DMS79 treated with DMSO at 0.1 percent for 48 hours (cell line): ENCODE measurements around the gene SMC1B.
"Not testable (repeated sequence)": the region's sequence is repeated elsewhere in the genome, so short reads cannot be mapped to it uniquely, and the experiment has no call there.

ENCODE experiments used
- DNase-seq: peaks from one replicate; lab custom pipeline; 2025; lab: John Stamatoyannopoulos, UW

The SMC1B gene, protein sequence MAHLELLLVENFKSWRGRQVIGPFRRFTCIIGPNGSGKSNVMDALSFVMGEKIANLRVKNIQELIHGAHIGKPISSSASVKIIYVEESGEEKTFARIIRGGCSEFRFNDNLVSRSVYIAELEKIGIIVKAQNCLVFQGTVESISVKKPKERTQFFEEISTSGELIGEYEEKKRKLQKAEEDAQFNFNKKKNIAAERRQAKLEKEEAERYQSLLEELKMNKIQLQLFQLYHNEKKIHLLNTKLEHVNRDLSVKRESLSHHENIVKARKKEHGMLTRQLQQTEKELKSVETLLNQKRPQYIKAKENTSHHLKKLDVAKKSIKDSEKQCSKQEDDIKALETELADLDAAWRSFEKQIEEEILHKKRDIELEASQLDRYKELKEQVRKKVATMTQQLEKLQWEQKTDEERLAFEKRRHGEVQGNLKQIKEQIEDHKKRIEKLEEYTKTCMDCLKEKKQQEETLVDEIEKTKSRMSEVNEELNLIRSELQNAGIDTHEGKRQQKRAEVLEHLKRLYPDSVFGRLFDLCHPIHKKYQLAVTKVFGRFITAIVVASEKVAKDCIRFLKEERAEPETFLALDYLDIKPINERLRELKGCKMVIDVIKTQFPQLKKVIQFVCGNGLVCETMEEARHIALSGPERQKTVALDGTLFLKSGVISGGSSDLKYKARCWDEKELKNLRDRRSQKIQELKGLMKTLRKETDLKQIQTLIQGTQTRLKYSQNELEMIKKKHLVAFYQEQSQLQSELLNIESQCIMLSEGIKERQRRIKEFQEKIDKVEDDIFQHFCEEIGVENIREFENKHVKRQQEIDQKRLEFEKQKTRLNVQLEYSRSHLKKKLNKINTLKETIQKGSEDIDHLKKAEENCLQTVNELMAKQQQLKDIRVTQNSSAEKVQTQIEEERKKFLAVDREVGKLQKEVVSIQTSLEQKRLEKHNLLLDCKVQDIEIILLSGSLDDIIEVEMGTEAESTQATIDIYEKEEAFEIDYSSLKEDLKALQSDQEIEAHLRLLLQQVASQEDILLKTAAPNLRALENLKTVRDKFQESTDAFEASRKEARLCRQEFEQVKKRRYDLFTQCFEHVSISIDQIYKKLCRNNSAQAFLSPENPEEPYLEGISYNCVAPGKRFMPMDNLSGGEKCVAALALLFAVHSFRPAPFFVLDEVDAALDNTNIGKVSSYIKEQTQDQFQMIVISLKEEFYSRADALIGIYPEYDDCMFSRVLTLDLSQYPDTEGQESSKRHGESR

DNA sequence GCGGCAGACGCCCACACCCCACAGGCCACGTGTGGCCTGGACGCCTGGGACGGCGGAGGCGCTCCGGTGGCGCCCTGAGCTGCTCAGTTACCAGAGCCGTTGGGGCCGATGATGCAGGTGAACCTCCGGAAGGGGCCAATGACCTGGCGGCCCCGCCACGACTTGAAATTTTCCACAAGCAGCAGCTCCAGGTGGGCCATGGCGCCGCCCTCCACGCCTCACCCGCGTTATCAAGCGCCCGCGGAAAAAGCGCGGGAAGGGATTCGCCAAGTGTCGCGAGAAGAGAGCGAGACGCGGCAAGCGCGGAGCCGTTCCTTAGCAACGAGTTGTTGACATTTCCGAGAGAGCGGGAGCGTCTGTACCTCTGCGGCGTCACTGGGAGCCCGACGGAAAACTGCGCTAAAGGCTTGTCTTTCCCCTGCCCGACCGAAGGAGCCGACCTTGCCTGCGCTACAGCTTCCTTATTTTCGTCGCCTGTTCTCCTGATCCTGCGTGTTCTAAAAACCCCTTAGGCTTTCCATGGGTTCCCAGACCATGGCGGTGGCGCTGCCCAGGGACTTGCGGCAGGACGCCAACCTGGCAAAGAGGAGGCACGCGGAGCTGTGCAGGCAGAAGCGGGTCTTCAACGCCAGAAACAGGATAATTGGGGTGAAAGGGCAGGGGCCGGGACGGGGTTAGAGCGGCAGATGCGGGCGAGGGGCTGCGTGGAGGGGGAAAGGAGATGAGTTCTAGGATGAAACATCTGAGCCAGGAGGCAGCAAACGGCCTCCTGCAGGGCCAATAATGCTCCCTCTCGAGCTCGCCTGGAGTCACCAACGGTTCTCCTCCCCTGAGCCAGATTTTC, at the start of gene SMC1B, which contains the start of gene RIBC2:
Gene SMC1B, minus strand, starts transcription at position 232 of the 844 bp plus-strand sequence. Its CDS starts 32 bp downstream, at position 200.
Gene RIBC2, plus strand, starts transcription at position 326 of the 844 bp plus-strand sequence. Its CDS starts 194 bp downstream, at position 520.
- DNase-seq: peak; percentile 58

DNA sequence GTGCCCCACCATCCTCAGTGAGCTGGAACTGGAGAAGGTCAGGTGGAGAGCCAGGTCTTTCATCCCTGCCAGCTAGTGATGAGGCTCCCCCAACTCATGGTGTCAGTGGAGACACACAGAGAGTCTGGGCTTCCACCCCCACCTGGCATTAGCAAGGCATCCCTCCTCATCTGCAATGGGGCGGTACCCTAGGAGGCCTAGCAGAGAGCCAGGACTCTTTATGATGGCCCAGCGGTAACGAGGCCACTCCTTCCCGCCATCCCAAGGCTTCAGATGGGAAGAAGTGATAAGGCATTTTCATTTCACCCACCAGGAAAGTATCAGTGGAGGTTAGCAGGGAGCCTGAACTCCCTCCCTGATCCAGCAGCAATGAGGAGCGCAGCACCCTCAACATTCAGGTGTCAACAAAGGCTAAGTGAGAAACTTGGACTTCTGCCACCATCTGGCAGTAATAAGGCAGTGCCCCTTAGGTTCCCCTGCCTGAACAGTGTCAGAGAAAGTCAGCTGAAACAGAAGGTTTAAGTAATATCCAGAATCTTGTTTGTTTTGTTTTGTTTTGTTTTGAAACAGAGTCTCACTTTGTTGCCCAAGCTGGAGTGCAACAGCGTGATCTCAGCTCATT, 48.7 kb upstream of the SMC1B start:
- peak; percentile 7 for DNase-seq

DNA sequence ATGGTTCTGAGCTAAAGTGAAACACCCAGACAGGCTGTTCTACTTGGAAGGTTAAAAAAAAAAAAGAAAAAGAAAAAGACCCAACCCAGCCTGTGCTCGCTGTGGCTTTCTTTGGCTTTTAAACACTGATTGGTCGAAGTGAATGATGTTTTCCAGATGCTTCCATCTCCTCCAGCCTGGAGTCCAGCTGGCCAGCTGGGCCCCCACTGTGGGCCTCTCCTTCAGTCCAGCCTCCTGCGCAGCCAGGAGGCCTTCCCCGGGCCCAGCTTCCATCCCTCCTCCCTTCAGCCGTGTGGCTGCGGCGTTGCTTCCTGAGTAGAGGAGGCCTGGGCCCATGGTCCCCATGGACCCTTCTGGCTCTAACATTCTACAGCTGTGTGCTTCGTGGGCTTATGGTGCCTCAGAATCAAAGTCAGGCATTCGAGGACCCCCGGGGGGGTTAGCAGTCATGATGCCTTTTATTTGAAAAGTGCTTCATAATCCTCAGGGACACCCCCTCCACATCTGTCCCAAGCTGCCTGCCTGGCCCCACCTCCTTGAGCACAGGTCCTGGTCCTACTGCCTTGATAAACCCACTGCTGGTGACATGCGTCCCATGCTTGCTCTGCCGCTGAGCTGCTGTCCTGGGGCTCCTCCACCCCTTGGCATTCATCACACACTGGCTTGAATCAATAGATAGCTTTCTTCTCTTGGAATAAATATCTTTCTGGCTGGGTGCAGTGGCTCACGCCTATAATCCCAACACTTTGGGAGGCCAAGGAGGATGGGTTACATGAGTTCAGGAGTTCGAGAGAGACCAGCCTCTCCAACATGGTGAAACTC, 47.1 kb upstream of the SMC1B start:
- no peak for DNase-seq

DNA sequence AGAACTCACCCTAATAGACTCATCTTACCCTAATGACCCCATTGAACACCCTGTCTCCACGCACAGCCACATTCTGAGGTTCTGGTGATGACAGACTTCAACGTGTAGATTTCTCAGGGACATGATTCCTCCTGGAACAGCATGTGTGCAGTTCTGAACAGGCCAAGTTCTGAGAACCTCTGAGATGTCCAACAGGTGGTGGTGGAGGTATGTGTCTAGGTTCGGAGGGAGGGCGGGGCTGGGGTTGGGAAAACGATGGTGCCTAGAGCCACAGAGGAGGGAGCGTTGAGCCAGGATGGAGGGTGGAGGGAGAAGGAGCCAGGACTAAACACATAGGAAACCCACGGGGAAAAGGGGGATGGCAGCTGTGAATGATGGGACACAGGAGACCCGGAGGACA, 45.8 kb upstream of the SMC1B start:
- no peak for DNase-seq

DNA sequence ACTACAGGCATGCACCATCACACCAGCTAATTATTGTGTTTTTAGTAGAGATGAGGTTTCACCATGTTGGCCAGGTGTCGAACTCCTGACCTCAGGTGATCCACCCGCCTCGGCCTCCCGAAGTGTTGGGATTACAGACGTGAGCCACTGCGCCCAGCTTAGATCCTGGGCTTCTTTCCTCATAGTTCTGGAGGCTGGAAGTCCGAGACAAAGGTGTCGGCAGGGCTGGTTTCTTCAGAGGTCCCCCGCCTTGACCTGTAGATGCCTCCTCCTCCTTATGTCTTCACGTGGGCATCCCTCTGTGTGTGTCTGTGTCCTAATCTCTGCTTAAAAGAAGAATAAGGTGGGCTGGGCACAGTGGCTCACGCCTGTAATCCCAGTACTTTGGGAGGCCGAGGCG, 45.1 kb upstream of the SMC1B start:
- DNase-seq: no peak

DNA sequence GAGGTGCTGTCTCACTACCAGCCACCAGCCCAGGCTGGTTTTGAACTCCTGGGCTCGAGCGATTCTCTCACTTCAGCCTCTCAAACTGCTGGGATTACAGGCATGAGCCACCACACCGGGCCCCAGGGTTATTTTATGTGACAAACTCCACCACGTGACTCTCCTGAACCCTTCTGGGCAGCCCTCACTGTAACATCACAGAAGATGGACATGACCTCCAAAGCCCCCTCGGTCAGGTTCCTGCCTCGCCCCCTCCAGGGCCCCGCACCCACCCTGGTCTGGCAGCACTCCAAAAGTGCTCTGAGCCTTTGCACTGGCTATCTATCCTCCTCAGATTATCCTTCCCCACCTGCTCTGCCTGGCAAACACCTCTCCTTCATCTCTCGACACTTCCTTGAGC, 43.4 kb upstream of the SMC1B start:
- no peak for DNase-seq

DNA sequence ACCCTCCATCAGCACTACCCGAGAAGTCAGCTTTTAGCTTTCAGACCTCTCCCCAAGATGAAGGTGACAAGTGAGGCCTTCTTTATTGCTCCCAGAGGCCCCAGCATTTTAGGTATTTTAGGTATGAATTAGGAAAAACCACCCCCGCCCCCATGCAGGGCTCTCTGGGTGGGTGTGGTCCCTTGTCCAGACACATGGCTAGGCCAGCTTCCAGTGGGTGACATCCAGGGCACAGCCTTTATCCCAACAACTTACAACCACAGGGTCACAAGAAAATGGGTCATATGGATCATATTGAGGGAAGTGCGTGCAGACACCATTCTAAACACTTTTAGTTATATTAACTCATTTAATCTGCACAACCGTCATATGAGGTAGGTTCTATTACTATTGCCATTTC, 42.2 kb upstream of the SMC1B start:
- DNase-seq: no peak

DNA sequence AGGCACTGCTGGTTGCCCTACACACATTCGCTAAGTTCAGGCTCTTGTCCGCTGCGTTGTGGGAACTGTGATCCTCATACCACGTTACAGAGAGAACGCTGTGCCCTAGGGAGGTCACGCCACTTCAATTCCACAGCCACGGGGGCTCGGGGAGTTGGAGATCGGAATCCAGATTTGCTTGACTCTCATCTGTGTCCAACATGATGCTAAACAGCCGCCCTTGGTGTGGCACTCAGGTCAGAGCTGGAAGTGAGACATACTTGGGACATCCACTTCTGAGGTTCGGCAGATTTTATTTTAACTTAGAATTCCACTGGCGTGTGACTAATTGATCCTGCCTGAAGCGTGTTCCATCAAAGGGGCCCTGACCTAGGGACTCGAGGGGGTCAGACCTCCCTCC, 41.8 kb upstream of the SMC1B start:
- DNase-seq: no peak

DNA sequence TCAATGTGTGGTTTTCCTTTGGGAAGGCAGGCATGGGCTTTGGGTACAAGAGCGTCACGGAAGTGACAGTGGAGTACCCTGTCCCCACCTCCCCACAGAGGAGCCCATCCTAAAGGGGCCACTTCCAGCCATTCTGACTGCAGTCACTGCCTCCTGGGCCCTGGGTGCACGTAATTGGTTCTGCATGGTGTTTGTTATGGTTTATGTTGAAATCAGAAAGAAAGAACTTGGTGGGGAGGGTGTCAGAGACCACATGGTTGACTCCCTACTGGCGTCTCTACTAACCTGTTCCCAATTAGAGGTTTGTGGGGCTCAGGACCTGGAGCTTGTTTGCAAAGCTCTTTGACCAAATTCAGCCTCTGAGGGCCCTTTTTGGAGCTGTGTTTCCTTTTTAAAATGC, 40.9 kb upstream of the SMC1B start:
- no peak for DNase-seq

DNA sequence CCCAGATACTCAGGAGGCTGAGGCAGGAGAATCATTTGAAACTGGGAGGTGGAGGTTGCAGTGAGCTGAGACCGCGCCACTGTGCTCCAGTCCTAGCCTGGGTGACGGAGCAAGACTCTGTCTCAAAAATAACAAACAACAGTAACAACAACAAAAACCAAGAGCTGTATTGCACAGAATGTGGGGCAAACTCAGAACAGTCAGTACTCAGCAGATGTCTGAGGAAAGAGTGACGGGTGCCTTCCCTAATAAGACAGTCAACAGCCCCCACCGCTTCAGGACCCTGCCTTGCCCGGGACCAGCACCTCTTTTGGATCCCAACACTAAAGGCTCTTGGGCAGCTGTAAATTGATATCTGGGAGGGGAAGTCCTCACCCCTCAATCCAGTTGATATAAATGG, 40.4 kb upstream of the SMC1B start:
- DNase-seq: no peak

DNA sequence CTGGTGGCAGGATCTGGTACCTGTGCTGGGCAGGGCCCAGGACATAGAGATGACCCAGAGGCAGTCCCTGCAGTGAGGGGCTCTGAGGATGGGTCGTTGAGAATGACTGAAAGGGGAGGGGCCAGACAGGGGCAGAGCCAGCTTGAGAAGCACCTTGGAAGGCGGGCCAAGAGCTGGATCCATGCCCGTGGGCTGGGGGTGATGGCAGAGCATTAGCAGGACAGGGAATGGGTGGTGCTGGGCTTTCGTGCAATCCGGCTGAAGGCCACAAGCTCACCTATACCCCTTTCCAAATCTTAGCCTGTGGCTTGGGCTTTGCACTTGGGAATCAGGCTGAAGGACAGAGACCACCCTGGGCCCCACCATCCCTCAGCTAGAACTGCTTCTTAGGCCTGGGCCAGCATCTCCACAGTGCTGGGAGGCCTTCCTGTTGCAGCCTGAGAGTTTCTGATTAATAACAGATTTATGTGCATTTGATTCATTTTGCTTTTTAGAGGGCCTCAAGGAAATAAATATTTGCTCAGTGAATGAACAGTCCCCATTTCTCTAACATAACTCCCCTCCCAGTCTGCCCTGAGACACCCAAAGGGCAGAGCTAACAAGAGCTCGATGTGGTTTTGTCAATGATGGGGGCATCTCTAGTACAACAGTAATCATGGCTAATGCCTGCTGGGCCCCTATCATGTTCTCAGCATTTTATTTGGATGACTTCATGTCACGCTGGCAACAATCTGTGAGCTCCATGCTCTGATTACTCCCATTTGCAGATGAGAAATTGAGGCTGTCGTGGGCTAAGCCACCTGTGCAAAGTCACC, 39.4 kb upstream of the SMC1B start:
- DNase-seq: no peak

DNA sequence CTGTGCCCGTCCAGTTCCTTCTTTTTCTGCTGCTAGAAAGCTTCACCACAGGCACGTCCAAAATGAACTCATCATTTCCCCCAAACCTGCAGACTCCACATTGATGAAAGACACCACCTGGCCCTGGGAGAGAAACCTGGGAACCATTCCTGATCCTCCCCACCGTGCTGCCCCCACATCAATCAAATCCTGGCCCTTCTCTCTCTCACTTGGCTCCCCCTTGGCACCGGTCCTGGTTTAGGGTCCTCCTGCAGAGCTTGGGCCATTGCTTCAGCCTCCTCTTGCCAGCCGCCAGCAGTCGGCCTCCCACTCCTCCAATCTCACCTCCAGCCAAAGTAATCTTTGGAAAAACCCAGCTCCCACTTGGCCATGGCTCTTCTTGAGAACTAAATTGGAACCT, 38.6 kb upstream of the SMC1B start:
- DNase-seq: no peak

DNA sequence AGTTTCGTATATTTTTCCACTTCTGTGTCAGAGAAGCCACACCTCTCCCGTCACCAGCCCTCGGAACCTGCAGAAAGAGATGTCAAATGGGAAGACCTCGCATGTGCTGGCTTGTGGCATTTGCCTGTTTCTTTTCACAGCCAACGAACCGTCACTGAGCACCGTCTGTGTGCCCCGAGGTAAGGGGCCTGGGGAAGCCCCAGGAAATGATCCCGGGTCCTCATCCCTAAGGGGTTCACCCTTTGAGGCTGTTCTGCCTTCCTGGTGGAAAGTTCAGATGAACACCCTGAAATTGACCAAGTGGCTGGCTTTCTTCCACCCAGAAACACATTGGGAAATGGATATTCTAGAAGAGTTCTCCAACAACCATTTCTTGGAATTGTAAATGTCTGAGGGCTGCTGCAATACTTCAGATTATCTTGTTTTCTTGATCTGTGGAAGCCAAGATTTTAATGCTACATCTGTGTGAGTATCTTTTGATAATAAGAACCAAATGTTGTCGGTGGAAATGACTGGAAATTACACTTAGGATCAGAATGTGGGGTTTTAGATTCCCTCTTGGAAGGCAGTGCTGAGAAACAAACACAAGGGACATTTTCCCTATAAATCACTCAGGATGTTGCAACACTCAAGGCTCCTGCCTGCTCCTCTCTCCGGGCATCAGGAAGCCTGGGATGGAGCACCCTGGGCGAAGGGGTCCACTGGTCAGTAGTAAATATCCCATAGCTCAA, 37.7 kb upstream of the SMC1B start:
- DNase-seq: no peak

DNA sequence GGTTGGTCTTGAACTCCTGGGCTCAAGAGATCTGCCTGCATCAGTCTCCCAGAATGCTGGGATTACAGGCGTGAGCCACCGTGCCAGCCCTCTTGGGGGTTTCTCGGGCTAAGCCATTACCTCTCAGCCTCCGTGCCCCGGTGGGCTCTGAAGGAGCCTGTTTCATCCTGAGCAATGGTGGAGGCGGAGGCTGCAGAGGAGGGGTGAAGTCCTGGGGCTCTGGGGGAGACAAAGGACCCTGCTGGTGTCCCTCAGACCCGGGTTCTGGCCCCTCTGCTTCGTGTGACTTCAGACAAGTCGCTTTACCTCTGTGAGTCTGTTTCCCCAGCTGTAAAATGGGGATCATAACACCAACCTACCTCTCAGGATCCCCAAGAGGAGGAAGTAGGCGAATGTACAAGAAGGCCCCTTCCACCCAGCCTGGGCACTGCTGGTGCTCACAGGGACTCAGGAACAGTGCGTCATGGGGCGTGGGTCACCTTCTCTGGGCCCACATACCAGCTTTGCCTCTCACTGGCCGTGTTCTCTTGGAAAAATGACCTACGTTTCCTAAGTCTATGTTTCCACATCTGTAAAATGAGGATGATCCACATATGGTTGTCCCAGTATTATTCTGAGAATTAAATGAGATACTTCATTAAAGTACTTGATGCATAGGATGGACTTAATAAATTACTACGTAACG, 36.8 kb upstream of the SMC1B start:
- DNase-seq: no peak

DNA sequence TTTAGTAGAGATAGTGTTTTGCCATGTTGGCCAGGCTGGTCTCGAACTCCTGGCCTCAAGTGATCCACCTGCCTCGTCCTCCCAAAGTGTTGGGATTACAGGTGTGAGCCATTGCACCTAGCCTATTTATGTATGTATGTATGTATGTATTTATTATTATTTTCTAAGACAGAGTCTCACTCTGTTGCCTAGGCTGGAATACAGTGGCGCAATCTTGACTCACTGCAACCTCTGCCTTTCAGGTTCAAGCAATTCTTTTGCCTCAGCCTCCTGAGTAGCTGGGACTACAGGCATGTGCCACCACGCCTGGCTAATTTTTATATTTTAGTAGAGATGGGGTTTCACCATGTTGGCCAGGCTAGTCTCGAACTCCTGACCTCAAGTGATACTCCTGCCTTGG, 36.0 kb upstream of the SMC1B start:
- not testable (repeated sequence) for DNase-seq

DNA sequence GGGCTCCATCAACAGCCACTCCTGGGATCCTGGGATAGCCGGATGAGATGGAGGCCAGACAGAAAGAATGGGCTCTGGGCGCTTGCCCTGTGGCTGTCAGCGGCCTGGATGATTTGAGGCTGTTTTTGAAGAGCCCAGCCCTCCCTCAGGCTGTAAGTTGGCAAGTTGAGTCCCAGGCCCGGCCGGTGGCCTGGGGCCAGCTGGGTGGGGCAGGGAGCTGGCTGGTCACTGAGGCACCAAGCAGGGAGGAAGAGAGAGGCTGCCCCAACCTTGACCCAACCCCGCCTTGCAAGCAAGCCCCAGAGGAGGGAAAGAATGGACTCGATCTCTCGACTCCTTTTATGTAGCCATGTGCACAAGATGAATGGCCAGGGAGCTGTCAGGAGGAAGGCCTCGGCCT, 35.0 kb upstream of the SMC1B start:
- no peak for DNase-seq

DNA sequence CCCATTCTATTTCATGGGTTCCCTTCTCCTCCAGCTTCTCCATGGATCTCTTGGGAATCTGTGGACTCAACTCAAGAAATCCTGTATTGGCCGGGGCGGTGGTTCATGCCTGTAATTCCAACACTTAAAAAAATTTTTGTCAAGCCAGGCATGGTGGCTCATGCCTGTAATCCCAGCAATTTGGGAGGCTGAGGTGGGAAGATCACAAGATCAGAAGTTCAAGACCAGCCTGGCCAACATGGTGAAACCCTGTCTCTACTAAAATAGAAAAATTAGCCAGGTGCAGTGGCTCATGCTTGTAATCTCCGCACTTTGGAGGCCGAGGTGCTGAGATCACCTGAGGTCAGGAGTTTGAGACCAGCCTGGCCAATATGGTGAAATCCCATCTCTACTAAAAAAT, 34.2 kb upstream of the SMC1B start:
- not testable (repeated sequence) for DNase-seq

DNA sequence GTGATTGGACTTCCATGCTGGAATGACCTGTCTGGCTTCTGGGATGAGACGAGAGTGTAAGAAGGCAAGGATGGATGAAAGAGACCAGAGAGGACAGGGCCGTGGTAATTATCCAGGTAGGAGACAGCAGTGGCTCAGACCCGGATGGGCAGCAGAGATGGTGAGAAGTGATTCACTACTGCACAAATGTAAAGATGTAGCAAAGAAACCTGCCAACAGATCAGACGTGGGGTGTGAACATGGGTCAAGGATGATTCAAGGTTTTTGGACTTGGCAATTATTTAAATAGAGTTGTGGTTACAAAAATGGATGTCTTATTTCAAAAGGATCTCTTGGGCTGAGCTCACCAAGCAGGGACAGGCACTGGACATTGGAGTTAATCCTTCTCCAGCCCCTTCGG, 32.8 kb upstream of the SMC1B start:
- no peak for DNase-seq
